ENCODE results near the gene AADACL4.

DNA sequence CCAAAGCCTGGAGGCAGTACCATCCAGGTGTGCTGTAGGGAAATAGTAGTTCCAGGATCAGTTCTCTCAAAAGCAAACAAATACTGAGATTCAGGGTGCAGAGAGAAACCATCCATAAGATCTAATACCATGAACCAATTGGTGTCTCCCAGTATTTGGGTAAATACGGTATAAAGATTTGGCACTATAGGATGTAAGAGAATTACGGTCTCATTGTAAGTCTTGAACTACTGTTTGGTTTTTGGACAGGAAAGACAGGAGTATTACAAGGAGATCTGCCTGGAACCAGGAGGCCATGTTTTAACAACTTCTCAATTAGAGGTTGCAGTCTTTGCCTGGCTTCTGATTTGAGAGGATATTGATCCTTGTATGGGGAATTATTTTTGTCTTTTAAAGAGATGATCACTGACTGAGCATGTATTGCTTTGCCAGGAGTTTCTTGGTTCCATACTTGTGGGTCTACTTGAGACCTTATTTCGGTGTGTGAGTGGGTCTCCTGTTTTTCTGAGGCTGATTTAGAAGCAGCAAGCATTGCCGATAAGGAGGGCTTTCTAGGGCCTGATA, 10.2 kb downstream of the AADACL4 start:
- TF ChIP-seq, protein P1, sequence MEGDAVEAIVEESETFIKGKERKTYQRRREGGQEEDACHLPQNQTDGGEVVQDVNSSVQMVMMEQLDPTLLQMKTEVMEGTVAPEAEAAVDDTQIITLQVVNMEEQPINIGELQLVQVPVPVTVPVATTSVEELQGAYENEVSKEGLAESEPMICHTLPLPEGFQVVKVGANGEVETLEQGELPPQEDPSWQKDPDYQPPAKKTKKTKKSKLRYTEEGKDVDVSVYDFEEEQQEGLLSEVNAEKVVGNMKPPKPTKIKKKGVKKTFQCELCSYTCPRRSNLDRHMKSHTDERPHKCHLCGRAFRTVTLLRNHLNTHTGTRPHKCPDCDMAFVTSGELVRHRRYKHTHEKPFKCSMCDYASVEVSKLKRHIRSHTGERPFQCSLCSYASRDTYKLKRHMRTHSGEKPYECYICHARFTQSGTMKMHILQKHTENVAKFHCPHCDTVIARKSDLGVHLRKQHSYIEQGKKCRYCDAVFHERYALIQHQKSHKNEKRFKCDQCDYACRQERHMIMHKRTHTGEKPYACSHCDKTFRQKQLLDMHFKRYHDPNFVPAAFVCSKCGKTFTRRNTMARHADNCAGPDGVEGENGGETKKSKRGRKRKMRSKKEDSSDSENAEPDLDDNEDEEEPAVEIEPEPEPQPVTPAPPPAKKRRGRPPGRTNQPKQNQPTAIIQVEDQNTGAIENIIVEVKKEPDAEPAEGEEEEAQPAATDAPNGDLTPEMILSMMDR (IDR thresholded peaks at IDR 0.05; ENCODE audit: borderline replicate concordance, extremely low read depth, low read length, poor library complexity, severe bottlenecking): no peak
- TF ChIP-seq EZH2 (IDR thresholded peaks at IDR 0.05; ENCODE audit: borderline replicate concordance, low read depth, low read length, severe bottlenecking): no peak
